Natural killer cell (primary cell): ENCODE data around the gene HABP2. TPM values are rescaled to one million over a fixed set of nuclear protein-coding genes. Genes with fewer than 3 reads are reported as not detected.

Source experiments
- ATAC-seq, 3 donors: fragments of 150-1000 bp in 2 of 3; fragments of 200-7000 bp in 1 of 3; cut with Tn5 transposase; 1 replicate in 1 of 3; 2 replicates in 2 of 3; pipeline ENCODE4 v1.10.0; 2021; ENCODE audit warnings: mild to moderate bottlenecking in 2 of 3, moderate library complexity in 2 of 3
- DNase-seq, 2 donors: peaks; one replicate each; pipeline versions ENCODE4 v3.0.0 to v3.0.0-alpha.2; 2013 to 2021; ENCODE audit warnings: mixed read lengths in 1 of 2
- H3K27ac ChIP-seq: one replicate; pipeline ENCODE4 v1.5.1; 2013; ENCODE audit warnings: mild to moderate bottlenecking, low read length
- H3K27me3 ChIP-seq: one replicate; pipeline ENCODE4 v1.6.1; 2013; ENCODE audit warnings: low read length; ENCODE audit not compliant: control insufficient read depth, insufficient read depth
- H3K36me3 ChIP-seq: one replicate; pipeline ENCODE4 v1.6.1; 2013; ENCODE audit warnings: low read length; ENCODE audit not compliant: control insufficient read depth, insufficient read depth
- H3K4me1 ChIP-seq: one replicate; pipeline ENCODE4 v1.6.1; 2013; ENCODE audit warnings: low read length; ENCODE audit not compliant: control insufficient read depth, insufficient read depth
- H3K4me3 ChIP-seq: one replicate; pipeline ENCODE4 v1.5.1; 2013; ENCODE audit warnings: low read length
- H3K9me3 ChIP-seq: one replicate; pipeline ENCODE4 v1.6.1; 2013; ENCODE audit warnings: low read length; ENCODE audit not compliant: control insufficient read depth, insufficient read depth
- H3K27ac Mint-ChIP-seq, 2 donors: one replicate each; pipeline ENCODE4 v1.8.0; 2022; ENCODE audit warnings: mild to moderate bottlenecking in 2 of 2, mixed read lengths in 2 of 2, moderate library complexity in 1 of 2
- H3K27me3 Mint-ChIP-seq, 2 donors: one replicate each; pipeline ENCODE4 v1.8.0; 2022; ENCODE audit warnings: low read depth in 2 of 2, mixed read lengths in 2 of 2
- H3K36me3 Mint-ChIP-seq: one replicate; pipeline ENCODE4 v1.8.0; 2022; ENCODE audit warnings: mixed read lengths
- H3K4me1 Mint-ChIP-seq, 2 donors: one replicate each; pipeline ENCODE4 v1.8.0; 2022; ENCODE audit warnings: mixed read lengths in 2 of 2
- H3K4me3 Mint-ChIP-seq: one replicate; pipeline ENCODE4 v1.8.0; 2022; ENCODE audit warnings: mild to moderate bottlenecking, moderate library complexity, mixed read lengths
- H3K9me3 Mint-ChIP-seq, 2 donors: one replicate each; pipeline ENCODE4 v1.8.0; 2022; ENCODE audit warnings: mixed read lengths in 2 of 2
- CTCF ChIP-seq: fragments of 200-600 bp; IDR thresholded peaks from one replicate; pipeline ENCODE4 v1.8.0; 2022; ENCODE audit warnings: antibody characterized with exemption
- WGBS: methylation state at CpG from one replicate; pipeline ENCODE4 v1.1.7; 2013; ENCODE audit warnings: missing lambda C conversion rate; ENCODE audit not compliant: insufficient coverage; 5-methylcytosine and 5-hydroxymethylcytosine counted together
- intact Hi-C: fragments of 100-400 bp; cut with micrococcal nuclease; formaldehyde crosslinking; loops from one replicate; pipeline ENCODE4 v1.14.2; 2022
- total RNA-seq, 4 donors: library from RNA; stranded (reverse); fragments of 120-200 nt in 1 of 4; gene quantifications; one replicate each; pipeline versions ENCODE4 v1.2.3 to v1.2.4, GENCODE V29; 2013 to 2022

HABP2 gene
- total RNA-seq, 3 donors from 2014 or later (not counting 1 experiment from before 2014, with no cell fraction given) = not detected

- H3K27me3 ChIP-seq = no peaks in the 10 kb centered on the region
- no peaks in the 10 kb centered on the region for H3K9me3 ChIP-seq
- no peak overlapping the region for H3K4me3 ChIP-seq
- H3K36me3 ChIP-seq = no peaks in the 10 kb centered on the region
- H3K36me3 Mint-ChIP-seq = no peaks in the 10 kb centered on the region
- no peak overlapping the region for H3K27ac ChIP-seq
- DNase-seq (no peak), ATAC-seq (no peak)
- whole genome bisulfite sequencing = 87% methylated on average over 5 of the region's 5 CpGs
- H3K27me3 Mint-ChIP-seq = peaks cover 5 to 22% of the 10 kb centered on the region in 2 donors
- H3K9me3 Mint-ChIP-seq = no peaks in the 10 kb centered on the region
- no peak overlapping the region for H3K4me3 Mint-ChIP-seq
- no peaks in the 10 kb centered on the region for H3K4me1 Mint-ChIP-seq
- intact Hi-C loops = no loop called here
- H3K27ac Mint-ChIP-seq = no peak overlapping the region
- TF ChIP-seq CTCF = no peak
- no peaks in the 10 kb centered on the region for H3K4me1 ChIP-seq
Measured at GRCh38 chr10:113626809-113627355, 74.0 kb downstream of the HABP2 start.

GRCh38 chr10:113627836-113628235, 75.0 kb downstream of the HABP2 start:
- Mint-ChIP-seq H3K27ac (no peak overlapping the region), H3K27me3 (peaks cover 5 to 13% of the 10 kb centered on the region in 2 donors), H3K4me1 (no peaks in the 10 kb centered on the region), H3K36me3 (no peaks in the 10 kb centered on the region), H3K9me3 (no peaks in the 10 kb centered on the region), H3K4me3 (no peak overlapping the region)
- H3K4me1 ChIP-seq = no peaks in the 10 kb centered on the region
- ATAC-seq (no peak), DNase-seq (no peak)
- no peak overlapping the region for H3K27ac ChIP-seq
- H3K27me3 ChIP-seq = no peaks in the 10 kb centered on the region
- H3K9me3 ChIP-seq = no peaks in the 10 kb centered on the region
- no peak overlapping the region for H3K4me3 ChIP-seq
- TF ChIP-seq CTCF = no peak
- intact Hi-C loops = no loop called here
- H3K36me3 ChIP-seq = no peaks in the 10 kb centered on the region
- 95% methylated on average over 6 of the region's 6 CpGs for WGBS

- H3K36me3 Mint-ChIP-seq = no peaks in the 10 kb centered on the region
- whole genome bisulfite sequencing = 85% methylated on average over 2 of the region's 2 CpGs
Measured at GRCh38 chr10:113628607-113629153, 75.8 kb downstream of the HABP2 start.

More at GRCh38 chr10:113628607-113629153, 75.8 kb downstream of the HABP2 start:
- H3K27me3 ChIP-seq = no peaks in the 10 kb centered on the region
- no peak overlapping the region for H3K27ac ChIP-seq
- intact Hi-C loops = no loop called here
- H3K4me3 Mint-ChIP-seq = no peak overlapping the region
- H3K9me3 Mint-ChIP-seq = no peaks in the 10 kb centered on the region
- no peak overlapping the region for H3K27ac Mint-ChIP-seq
- no peak for ATAC-seq
- DNase-seq = no peak
- peaks cover 5 to 11% of the 10 kb centered on the region in 2 donors for H3K27me3 Mint-ChIP-seq
- H3K9me3 ChIP-seq = no peaks in the 10 kb centered on the region
- no peak overlapping the region for H3K4me3 ChIP-seq
- no peak for TF ChIP-seq CTCF
- no peaks in the 10 kb centered on the region for H3K4me1 ChIP-seq
- H3K4me1 Mint-ChIP-seq = no peaks in the 10 kb centered on the region
- no peaks in the 10 kb centered on the region for H3K36me3 ChIP-seq
